Measurements from ENCODE around the gene SUMO3.

The SUMO3 gene

DNA sequence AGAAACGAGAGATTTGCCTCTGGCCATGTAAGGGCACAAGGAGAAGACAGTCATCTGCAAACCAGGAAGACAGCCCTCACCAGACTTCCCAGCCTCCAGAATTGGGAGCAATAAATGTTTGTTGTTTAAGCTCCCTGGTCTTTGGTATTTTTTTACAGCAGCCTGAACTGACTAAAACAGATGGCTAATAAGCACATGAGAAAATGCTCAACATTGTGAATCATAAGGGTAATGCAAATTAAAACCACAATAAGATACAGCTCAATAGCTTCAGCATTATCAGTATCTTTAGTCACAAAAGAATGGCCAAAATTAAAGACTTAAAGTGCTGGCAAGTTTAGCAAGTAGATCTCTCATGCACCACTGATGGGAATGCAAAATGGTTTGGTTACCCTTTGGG is 28.0 kb downstream of the SUMO3 start:
- H4K20me1 ChIP-seq (ENCODE audit: low read depth, low read length), result peaks cover 23% of the 10 kb centered on the region

DNA sequence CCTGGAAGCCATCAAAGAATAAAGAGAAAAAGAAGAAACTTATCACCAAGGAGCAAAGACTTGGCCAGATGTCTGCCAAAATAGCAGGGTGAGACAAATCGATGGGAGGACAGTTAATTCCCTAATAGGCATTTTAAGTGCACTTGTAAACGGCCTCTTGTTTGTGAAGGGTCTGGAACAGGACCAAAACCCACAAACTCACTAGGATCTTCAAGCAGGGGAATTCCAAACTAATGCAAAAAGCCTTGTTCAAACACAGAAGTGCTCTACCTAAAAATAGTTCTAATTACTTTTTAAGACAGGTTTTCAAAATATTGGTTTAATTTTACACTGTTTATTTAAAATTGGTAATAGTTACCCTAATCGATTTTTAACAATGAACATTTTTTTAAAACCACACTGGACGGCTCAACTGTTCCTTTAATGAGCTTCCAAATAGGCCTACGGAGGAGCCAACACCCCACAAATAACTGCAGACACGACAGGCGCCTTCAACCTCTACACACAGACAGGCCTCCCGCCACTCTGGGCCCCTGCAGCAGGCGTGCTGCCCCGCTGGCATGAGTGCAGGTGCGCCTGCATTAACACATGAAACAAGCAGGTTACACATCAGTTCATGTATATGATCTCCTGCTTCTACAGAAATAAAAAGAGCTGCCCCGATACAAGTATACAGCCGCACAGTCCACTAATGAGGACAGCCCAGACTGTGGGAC is 32.1 kb downstream of the SUMO3 start:
- Histone ChIP-seq H3K79me2 (ENCODE audit: insufficient read depth, low read length) (peaks cover 96% of the 10 kb centered on the region), H3K27me3 (ENCODE audit: low read length) (no peaks in the 10 kb centered on the region), H3K9ac (ENCODE audit: low read length) (no peak overlapping the region), H3K27ac (ENCODE audit: low read depth, low read length) (no peak overlapping the region), H4K20me1 (ENCODE audit: low read depth, low read length) (peaks cover 28% of the 10 kb centered on the region), H2AFZ (ENCODE audit: low read depth, low read length, severe bottlenecking) (no peak overlapping the region), H3K4me3 (ENCODE audit: insufficient read depth, low read length, poor library complexity, severe bottlenecking) (no peak overlapping the region), H3K9me3 (ENCODE audit: insufficient read depth, low read length) (no peaks in the 10 kb centered on the region), H3K36me3 (ENCODE audit: low read length) (peaks cover 6% of the 10 kb centered on the region; the same call in 1 of the 2 replicates), H3K4me2 (ENCODE audit: low read depth, low read length, poor library complexity, severe bottlenecking) (no peak overlapping the region), H3K9me2 (replicated peaks; ENCODE audit: insufficient read depth, low read length) (no peaks in the 10 kb centered on the region), H3F3A (ENCODE audit: insufficient read depth) (no peaks in the 10 kb centered on the region)
- TF ChIP-seq, protein P1, sequence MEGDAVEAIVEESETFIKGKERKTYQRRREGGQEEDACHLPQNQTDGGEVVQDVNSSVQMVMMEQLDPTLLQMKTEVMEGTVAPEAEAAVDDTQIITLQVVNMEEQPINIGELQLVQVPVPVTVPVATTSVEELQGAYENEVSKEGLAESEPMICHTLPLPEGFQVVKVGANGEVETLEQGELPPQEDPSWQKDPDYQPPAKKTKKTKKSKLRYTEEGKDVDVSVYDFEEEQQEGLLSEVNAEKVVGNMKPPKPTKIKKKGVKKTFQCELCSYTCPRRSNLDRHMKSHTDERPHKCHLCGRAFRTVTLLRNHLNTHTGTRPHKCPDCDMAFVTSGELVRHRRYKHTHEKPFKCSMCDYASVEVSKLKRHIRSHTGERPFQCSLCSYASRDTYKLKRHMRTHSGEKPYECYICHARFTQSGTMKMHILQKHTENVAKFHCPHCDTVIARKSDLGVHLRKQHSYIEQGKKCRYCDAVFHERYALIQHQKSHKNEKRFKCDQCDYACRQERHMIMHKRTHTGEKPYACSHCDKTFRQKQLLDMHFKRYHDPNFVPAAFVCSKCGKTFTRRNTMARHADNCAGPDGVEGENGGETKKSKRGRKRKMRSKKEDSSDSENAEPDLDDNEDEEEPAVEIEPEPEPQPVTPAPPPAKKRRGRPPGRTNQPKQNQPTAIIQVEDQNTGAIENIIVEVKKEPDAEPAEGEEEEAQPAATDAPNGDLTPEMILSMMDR (IDR thresholded peaks at IDR 0.05; ENCODE audit: insufficient read depth, low read length, poor library complexity, severe bottlenecking), result no peak
- no peak for TF ChIP-seq EZH2phosphoT487 (conservative IDR thresholded peaks at IDR 0.05; ENCODE audit: low read length)

More for the DNA sequence above, 28.0 kb downstream of the SUMO3 start:
- TF ChIP-seq EZH2phosphoT487 (conservative IDR thresholded peaks at IDR 0.05; ENCODE audit: low read length), result no peak
- Histone ChIP-seq H3K27me3 (ENCODE audit: low read length) (no peaks in the 10 kb centered on the region), H3K36me3 (ENCODE audit: low read length) (0 out of 2 replicates have a peak, but pooled peaks cover 6% of the 10 kb centered on the region), H3K9me3 (ENCODE audit: insufficient read depth, low read length) (no peaks in the 10 kb centered on the region), H3K79me2 (ENCODE audit: insufficient read depth, low read length) (peaks cover 100% of the 10 kb centered on the region), H3K27ac (ENCODE audit: low read depth, low read length) (no peak overlapping the region), H3F3A (ENCODE audit: insufficient read depth) (peaks cover 4% of the 10 kb centered on the region; the same call in 1 of the 2 replicates), H3K9ac (ENCODE audit: low read length) (no peak overlapping the region), H2AFZ (ENCODE audit: low read depth, low read length, severe bottlenecking) (no peak overlapping the region), H3K4me3 (ENCODE audit: insufficient read depth, low read length, poor library complexity, severe bottlenecking) (no peak overlapping the region), H3K4me2 (ENCODE audit: low read depth, low read length, poor library complexity, severe bottlenecking) (no peak overlapping the region), H3K9me2 (replicated peaks; ENCODE audit: insufficient read depth, low read length) (no peaks in the 10 kb centered on the region)

DNA sequence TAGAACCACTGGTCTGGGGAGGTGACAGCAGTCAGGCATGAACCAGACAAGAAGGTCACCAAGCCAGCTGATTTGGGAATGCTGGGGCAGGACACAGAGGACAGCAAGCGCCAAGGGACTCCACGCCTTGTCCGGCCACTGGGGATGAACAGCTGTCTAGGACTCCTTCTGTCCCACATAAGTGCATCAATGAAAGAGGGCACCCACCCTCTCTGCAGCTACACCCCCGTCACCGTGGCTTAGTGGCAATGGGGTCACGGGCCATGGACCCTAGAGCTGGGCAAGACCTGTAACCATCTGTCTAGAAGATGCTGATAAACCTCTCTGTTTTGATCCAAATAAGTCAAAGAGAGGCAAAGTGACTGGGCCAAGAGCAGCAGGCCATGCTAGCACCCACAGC is 33.1 kb downstream of the SUMO3 start:
- H4K20me1 ChIP-seq (ENCODE audit: low read depth, low read length), result peaks cover 28% of the 10 kb centered on the region
- H3K4me2 ChIP-seq (ENCODE audit: low read depth, low read length, poor library complexity, severe bottlenecking), result no peak overlapping the region
- peaks cover 6% of the 10 kb centered on the region; the same call in 1 of the 2 replicates for H3K36me3 ChIP-seq (ENCODE audit: low read length)
- no peaks in the 10 kb centered on the region for H3K27me3 ChIP-seq (ENCODE audit: low read length)
- H3F3A ChIP-seq (ENCODE audit: insufficient read depth), result no peaks in the 10 kb centered on the region
- H3K9me2 ChIP-seq (replicated peaks; ENCODE audit: insufficient read depth, low read length), result no peaks in the 10 kb centered on the region
- no peaks in the 10 kb centered on the region for H3K9me3 ChIP-seq (ENCODE audit: insufficient read depth, low read length)
- no peak for TF ChIP-seq EZH2phosphoT487 (conservative IDR thresholded peaks at IDR 0.05; ENCODE audit: low read length)
- TF ChIP-seq, protein P1 (IDR thresholded peaks at IDR 0.05; ENCODE audit: insufficient read depth, low read length, poor library complexity, severe bottlenecking), result no peak
- no peak overlapping the region for H3K27ac ChIP-seq (ENCODE audit: low read depth, low read length)
- peaks cover 96% of the 10 kb centered on the region for H3K79me2 ChIP-seq (ENCODE audit: insufficient read depth, low read length)
- H3K4me3 ChIP-seq (ENCODE audit: insufficient read depth, low read length, poor library complexity, severe bottlenecking), result no peak overlapping the region
- H2AFZ ChIP-seq (ENCODE audit: low read depth, low read length, severe bottlenecking), result no peak overlapping the region
- H3K9ac ChIP-seq (ENCODE audit: low read length), result no peak overlapping the region
